T-helper 9 cell (primary cell): ENCODE results near the gene DNM1.
"Not testable (repeated sequence)": the region's sequence is repeated elsewhere in the genome, so short reads cannot be mapped to it uniquely, and the experiment has no call there.

ENCODE experiments used
- DNase-seq: peaks from one replicate; pipeline ENCODE4 v3.0.0-alpha.2; 2020

Gene DNM1

GRCh38 chr9:128226412-128226801 lies 23.2 kb downstream of the DNM1 start:
- DNase-seq = no peak

DNA sequence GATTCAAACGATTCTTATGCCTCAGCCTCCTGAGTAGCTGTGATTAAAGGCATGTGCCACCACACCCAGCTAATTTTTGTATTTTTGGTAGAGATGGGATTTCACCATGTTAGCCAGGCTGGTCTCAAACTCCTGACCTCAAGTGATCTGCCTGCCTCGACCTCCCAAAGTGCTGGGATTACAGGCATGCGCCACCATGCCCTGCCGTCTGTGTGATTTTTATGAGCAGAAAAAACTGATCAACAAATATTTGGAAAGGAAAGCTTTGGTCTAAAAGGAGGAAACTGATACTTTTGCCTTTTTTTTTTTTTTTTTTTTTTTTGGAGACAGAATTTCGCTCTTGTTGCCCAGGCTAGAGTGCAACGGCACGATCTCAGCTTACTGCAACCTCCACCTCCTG lies 27.7 kb downstream of the DNM1 start:
- not testable (repeated sequence) for DNase-seq

- no peak for DNase-seq
Measured at GRCh38 chr9:128231638-128232527, 28.7 kb downstream of the DNM1 start.

- DNase-seq = no peak
Measured at GRCh38 chr9:128232528-128233428, 29.6 kb downstream of the DNM1 start.

GRCh38 chr9:128233817-128234406 lies 30.7 kb downstream of the DNM1 start:
- no peak for DNase-seq

DNA sequence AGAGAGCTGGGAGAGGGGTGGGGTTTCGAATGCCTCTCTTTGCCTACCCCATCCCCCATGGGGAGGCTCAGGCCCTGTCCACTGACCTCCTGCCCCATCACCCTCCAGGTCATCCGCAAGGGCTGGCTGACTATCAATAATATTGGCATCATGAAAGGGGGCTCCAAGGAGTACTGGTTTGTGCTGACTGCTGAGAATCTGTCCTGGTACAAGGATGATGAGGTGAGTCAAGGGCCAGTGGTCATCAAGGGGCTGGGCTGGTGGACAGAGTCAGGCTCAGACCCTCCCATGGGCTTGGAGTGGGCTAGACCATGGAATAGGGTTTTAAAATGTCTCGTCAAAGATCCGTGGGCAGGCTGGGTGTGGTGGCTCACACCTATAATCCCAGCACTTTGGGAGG lies 38.9 kb downstream of the DNM1 start:
- DNase-seq = no peak

DNA sequence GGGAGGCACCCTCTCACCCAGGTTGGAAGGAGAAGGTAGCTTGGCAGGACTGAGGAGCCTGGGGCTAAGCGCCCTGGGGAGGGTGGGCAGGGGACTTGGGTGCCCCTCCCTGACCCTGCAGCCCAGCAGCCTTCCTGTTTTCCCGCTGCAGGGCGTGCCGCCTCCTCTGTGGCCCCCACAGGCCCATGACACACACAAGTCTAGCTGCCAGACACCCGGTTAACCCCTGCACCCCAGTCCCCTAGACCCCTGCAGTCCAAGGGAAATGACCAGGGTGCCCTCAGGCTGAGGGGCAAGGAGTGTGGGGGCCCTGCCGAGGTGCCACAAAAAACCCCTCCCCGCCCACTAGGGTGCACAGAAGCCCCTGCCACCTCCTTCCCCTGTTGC lies 39.6 kb downstream of the DNM1 start:
- DNase-seq = no peak

- DNase-seq = no peak
Measured at GRCh38 chr9:128243215-128244018, 40.2 kb downstream of the DNM1 start.

DNA sequence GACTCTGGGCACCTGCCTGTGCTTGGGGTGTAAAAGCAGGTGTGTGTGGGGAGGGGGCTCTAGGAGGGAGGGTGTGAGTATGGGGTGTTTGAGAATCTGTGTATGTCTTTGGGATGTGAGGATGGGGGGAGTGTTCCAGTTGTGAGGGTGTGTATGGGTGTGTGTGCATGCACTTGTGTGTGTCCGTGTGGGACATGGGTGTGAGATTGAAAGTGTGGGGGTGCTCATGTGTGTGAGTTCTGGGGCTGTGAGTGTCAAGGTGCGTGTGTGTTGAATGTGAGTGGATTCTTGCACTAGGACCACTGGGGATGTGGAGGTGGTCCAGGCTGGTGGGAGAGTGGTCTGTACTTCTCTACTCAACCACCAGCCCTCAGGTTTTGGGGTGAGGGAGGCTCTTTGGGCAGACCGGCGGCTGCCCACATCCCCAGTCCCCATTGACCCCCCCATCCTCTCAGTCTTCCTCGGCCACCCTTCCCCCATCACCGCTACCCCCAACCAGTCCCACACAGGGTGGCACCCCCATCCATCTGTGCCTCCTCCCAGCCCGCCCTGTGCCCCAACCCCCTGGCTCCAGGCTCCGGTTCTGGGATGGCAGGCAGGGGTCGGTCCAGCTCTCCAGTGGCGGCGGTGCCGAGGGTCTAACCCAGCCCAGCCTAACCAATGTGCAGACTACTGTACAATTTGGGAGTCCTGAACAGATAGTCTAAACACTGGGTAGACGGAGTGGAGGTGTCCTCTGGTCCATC lies 41.1 kb downstream of the DNM1 start:
- no peak for DNase-seq

DNA sequence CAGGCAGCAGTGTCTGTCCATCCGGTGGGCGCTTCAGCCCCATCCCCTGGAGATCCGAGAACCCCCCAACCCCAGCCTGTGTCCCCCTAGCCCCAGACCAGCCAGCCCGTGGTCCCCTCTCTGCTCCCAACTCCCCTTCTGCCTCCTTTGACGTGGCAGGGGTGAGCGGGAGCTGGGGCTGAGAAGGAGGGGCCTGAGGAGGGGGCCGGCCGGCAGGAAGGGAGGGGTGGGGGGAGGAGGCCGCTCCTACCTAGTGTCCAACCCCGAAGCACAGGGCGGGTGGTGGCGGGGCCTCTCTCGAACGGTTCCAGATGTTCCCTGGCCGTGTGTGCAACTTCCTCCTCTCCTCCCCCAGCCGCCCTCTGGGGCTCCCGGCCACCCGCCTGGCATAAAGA lies 41.7 kb downstream of the DNM1 start:
- DNase-seq = no peak

DNA sequence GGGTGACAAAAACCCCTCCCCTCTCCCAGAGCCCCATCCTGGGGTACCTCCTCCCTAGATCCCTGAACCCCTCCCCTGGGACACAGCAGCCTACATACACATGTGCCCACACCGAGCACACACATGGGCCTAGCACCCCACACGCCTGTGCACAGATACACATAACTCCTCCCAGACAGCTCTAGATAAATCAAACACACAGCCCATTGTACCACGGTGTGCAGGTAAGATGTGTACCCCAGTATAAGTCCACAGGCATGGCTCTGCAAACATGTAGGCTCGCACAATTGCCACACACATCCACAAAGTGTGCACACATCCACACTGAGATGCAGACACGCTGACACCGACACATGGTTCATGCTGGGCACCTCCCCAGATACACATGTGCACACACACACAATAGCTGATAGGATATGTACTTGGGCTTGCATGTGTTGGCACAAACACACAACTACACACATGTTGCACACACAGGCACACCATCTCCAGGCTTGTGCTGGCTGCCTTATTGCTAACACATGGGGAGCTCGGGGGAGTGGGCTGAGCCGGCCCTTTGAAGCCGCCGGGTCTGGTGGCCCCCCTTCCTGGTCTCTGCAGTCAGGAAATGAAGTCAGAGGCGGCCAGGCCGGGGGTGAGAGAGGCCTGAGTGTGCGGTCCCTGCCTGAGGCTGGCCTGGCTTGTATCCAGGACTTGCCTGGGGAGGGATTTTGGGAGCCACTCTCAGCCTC lies 42.4 kb downstream of the DNM1 start:
- no peak for DNase-seq

GRCh38 chr9:128246471-128246870 lies 43.3 kb downstream of the DNM1 start:
- no peak for DNase-seq

- DNase-seq = no peak
Measured at GRCh38 chr9:128247226-128247803, 44.1 kb downstream of the DNM1 start.

DNA sequence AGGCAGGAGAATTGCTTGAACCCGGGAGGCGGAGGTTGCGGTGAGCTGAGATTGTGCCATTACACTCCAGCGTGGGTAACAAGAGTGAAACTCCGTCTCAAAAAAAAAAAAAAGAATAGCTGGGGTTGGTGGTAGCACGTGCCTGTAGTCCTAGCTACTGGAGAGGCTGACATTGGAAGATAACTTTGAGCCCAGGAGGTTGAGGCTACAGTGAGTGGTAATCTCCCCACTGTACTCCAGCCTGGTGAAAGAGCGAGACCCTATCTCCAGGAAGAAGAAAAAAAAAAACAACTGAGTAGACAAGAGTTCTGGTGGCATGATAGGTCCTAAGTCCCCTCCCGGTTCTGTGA lies 46.4 kb downstream of the DNM1 start:
- DNase-seq = no peak

DNA sequence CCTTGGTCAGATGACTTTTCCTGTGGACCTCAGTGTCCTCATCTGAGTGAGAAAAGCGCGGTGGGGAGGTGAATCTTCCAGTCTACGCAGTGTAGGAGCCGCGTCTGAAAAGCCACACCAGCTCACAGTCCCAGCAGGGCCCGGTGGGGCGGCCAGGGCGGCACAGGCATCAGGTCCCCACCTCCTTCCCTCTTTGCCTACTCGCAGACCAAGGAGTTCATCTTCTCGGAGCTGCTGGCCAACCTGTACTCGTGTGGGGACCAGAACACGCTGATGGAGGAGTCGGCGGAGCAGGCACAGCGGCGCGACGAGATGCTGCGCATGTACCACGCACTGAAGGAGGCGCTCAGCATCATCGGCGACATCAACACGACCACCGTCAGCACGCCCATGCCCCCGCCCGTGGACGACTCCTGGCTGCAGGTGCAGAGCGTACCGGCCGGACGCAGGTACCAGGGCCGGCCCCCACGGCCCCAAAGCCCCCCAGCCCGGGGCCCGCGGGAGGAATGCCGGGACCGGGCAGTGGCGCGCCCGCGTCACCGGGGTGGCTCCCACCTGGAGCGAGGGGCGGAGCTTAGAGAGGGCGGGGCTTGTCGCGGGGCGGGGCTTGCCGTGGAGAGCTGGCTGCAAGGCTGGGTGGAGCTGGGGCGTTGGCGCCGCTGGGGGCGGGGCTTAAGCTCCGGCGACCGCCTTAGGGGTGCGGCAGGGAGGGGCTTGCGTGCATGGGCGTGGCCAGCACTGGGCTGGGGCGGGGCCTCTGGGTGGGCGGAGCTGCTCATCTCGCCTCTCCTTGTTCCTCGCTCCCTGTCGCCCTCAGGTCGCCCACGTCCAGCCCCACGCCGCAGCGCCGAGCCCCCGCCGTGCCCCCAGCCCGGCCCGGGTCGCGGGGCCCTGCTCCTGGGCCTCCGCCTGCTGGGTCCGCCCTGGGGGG lies 47.0 kb downstream of the DNM1 start:
- DNase-seq = peak; percentile 100

DNA sequence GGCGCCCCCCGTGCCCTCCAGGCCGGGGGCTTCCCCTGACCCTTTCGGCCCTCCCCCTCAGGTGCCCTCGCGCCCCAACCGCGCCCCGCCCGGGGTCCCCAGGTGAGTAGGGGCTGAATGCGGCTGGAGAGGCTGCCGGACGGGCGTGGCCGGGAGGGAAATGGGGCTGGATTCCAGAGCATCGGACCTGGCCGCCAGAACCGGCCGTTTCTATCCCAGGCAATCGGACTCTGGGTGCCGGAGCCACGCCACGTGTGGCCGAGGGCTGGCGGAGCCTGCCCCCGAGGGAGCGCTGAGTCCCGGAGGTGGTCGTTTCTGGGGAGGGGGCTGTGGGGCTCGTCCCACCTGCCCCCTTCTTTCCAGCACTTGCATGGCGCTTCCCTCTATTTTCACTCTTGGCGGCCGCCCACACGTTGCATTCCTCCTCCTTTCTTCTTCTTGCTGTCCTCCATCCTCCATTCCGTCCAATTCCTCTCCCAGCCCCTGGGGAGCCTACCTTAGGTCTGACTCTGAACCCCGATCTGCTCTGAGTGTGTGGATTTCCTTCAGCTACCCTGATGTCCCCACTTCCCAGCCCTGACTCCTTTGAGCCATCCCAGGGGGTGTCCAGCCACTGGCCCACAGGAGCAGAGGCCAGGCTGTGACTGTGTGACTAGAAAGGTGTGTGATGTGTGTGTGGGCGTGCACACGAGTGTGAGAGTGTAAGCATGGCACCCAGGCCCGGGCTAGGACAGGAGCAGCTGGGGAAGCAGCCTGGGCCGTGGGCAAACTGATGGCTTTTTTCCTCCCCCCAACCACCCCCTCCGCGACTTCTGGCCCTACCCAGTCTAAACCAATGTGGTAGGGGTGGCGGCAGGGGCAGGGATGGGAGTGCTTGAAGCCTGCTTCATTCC lies 47.9 kb downstream of the DNM1 start:
- no peak for DNase-seq

GRCh38 chr9:128251732-128252100 lies 48.5 kb downstream of the DNM1 start:
- DNase-seq = no peak

DNA sequence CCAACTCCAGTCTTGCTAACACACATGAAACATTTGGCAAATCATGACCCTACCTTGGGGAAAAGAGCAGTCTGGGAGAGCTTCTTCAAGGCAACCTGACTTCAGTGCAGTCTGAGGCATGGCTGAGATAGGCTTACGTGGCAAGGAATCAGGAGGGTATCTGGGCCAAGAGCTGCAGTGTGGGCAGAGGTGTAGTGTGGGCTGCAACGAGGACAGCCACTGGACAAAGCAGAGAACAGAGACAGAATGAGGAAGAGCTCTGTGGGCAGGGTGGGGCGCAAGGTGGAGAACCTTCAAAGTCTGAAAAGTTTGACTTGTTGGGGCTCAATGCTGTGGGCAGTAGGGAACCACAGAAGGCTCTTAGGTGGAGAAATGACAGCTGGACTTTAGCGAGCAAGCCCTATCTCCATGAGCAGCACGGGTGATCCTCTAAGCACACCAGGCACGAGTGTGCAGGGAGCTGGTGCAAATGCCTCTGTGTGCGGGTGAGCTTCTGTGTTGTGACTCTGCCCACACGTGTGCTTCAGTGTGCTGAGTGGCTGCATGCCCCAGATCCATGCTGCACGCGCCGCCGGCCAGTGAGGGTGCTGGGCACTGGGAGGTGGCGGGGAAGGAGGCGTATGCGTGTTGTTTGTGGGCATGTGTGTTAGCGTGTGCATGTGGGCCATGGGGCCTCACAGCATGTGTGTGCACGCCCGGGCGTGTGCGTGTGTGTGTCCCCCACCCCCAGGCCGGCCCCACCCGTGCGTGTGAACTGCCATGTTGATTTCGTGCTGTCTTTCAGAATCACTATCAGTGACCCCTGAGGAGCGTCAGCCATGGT lies 49.3 kb downstream of the DNM1 start:
- DNase-seq = no peak
